HL-60 (cell line): Measurements from ENCODE around the gene ANAPC13.

ENCODE experiments used
- POLR2AphosphoS5 ChIP-seq: IDR thresholded peaks from 2 replicates; pipeline ENCODE4 v1.6.1; 2012; ENCODE audit warnings: low read depth
- REST ChIP-seq: IDR thresholded peaks from 2 replicates; pipeline ENCODE4 v1.6.1; 2012; ENCODE audit warnings: low read depth; ENCODE audit not compliant: insufficient replicate concordance
- TF ChIP-seq, protein P1 (sequence below): IDR thresholded peaks from one replicate; pipeline ENCODE4 v1.5.1; 2011; ENCODE audit warnings: low read length, control low read depth, inconsistent platforms; ENCODE audit not compliant: insufficient read depth

DNA sequence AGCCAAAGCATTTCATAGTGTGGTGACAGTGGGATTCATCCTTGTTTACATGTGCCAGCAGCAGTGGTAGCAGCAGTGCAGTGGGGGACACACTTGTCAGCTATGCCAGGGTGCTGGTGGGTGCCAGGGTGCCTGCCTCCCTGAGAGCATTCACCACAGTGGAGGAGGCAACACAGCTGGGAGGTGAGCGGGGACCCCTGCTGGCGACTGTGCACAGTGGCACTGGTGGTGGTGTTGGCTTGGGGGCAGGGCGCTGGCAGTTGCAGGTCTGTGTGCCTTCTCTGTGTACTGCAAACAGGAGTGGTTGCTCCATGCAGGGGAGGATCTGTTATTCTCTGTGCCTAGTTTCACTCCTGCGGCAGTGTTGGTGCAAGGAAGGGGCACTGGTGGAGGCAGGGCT is 41.3 kb upstream of the ANAPC13 start:
- TF ChIP-seq, protein P1, sequence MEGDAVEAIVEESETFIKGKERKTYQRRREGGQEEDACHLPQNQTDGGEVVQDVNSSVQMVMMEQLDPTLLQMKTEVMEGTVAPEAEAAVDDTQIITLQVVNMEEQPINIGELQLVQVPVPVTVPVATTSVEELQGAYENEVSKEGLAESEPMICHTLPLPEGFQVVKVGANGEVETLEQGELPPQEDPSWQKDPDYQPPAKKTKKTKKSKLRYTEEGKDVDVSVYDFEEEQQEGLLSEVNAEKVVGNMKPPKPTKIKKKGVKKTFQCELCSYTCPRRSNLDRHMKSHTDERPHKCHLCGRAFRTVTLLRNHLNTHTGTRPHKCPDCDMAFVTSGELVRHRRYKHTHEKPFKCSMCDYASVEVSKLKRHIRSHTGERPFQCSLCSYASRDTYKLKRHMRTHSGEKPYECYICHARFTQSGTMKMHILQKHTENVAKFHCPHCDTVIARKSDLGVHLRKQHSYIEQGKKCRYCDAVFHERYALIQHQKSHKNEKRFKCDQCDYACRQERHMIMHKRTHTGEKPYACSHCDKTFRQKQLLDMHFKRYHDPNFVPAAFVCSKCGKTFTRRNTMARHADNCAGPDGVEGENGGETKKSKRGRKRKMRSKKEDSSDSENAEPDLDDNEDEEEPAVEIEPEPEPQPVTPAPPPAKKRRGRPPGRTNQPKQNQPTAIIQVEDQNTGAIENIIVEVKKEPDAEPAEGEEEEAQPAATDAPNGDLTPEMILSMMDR: no peak
- no peak for TF ChIP-seq REST
- no peak for TF ChIP-seq POLR2AphosphoS5
